T-helper 1 cell treated with Interleukin-12 subunit alpha and Interleukin-12 subunit beta and Interleukin-4 antibody, amounts not matched to agents 30 ng/mL and 1 ng/mL, for 36 hours (primary cell): ENCODE measurements around the gene WDR17. TPM values are rescaled to one million over a fixed set of nuclear protein-coding genes. Genes with fewer than 3 reads are reported as not detected.
"Not testable (repeated sequence)": the region's sequence is repeated elsewhere in the genome, so short reads cannot be mapped to it uniquely, and the experiment has no call there.

Source experiments
- intact Hi-C: fragments of 100-400 bp; cut with micrococcal nuclease; formaldehyde crosslinking; loops from one replicate; pipeline ENCODE4 v1.15.1; 2024
- total RNA-seq: library from RNA; stranded (reverse); gene quantifications from 2 replicates; pipeline ENCODE4 v1.2.3, GENCODE V29; 2022

Gene WDR17
- total RNA-seq, 1 donor from 2014 or later = 0.69 TPM

DNA sequence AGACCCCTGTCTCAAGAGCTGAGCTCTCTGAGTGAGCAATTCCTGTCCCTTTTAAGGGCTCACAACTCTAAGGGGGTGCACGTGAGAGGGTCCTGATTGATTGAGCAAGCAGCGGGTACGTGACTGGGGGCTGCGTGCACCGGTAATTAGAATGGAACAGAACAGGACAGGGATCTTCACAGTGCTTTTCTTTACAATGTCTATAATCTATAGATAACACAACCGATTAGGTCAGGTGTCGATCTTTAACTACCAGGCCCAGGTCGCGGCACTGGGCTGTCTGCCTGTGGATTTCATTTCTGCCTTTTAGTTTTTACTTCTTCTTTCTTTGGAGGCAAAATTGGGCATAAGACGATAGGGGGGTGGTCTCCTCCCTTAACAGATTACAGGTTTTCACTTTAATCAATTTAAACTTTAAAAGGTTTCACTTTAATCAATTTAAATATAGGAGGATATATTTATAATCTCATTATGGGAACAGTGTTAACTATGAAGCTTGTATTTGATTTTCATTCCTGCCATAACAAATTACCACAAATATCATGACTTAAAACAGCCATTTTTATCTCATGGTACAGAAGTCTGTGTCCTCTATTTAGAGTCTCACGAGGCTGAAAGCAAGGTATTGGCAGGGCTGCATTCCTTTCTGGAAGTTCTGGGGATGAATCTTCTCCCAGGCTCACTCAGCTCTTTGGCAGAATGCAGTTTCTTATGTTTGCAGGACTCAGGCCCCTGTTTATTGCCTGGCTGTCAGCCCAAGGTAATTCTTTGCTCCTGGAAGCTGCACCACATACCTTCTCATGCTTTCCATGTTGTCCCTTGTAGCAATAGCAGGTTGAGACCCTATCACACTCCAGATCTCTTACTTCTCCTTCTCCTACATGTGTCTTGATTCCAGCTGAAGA, 124.5 kb downstream of the WDR17 start:
- intact Hi-C loops = loop anchor here (10.0 kb wide), 1 partner anchor 1665 kb away; the partner anchor contains the start of gene HPGD

GRCh38 chr4:176191974-176192373, 126.3 kb downstream of the WDR17 start:
- intact Hi-C loops = loop anchor here (10.0 kb wide), 1 partner anchor 1667 kb away; the partner anchor contains the start of gene HPGD

GRCh38 chr4:176193126-176193525, 127.5 kb downstream of the WDR17 start:
- intact Hi-C loops = loop anchor here (10.0 kb wide), 1 partner anchor 1668 kb away; the partner anchor contains the start of gene HPGD

- intact Hi-C loops = loop anchor here (2.0 to 10.0 kb wide), 2 partner anchors 1249 to 1669 kb away; partner anchors contain the start of genes AGA and HPGD
Measured at GRCh38 chr4:176193938-176194337, 128.3 kb downstream of the WDR17 start.

DNA sequence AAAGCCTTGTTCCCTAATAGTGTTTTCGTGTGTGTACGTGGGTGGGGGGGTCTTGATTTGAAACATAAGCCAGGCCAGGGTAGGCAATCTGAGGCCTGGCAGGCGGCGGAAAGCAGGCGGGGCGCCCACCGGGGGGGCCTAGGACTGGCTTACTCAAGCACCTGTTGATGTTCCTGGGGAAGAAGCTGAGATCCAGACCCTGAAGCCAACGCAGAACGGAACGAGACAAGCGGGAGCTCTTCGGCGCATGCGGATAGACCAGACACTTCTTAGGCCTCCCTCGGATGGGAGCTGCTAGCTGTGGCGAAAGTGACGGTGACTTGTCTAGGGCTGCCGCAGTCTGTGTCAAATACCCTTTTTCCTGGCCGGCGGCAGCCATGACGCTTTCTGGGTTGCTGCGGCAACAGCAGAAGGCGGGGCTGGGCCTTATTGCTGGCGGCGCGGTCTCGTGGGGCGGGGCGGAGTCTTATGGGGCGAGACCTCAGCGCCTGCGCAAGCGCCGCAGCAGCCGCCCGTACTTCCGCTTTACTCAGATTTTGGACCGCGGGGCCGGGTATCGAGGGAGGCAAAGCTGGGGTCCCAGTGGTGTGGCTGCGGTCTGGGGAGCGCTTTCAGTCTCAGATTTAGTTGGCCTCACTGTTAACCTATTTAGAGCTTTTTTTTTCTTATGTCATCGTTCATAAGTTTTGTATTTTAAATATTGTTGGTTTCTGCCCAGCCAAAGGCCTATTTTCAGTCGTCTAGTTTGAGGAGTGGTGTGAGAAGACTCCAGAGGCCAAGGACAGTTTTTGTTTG, 129.7 kb downstream of the WDR17 start, which contains the start of gene SPATA4:
TSS of gene SPATA4 (minus strand) at position 402 of the 795 bp plus-strand sequence. CDS start at position 379, 23 bp downstream.
- intact Hi-C loops = loop anchor here (1.0 to 10.0 kb wide), 8 partner anchors 124 to 1912 kb away; partner anchors contain the start of genes AGA, CEP44, FBXO8 and HPGD

- intact Hi-C loops = loop anchor here (5.0 to 10.0 kb wide), 2 partner anchors 1109 to 1674 kb away; partner anchors contain the start of genes HPGD and NEIL3
Measured at GRCh38 chr4:176198316-176198903, 132.8 kb downstream of the WDR17 start.

DNA sequence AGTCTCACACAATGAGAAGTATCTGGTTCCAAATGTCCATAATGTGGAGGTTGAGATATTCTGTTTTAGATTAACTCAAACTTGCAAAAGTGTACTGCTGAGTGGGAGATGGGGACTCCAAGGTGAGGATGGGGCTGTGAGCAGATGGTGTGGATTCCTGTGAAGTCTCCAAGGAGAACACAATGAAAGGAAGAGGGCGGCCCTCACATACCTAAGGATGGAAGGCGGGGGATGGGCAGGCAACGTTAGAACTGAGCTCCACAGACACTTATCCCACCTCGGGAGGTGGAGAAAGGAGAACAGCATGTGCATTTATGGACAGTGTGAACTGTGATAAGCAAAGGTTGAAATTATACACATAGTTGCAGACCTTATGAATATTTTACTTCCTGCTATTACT, 139.7 kb downstream of the WDR17 start:
- intact Hi-C loops = no loop called here

DNA sequence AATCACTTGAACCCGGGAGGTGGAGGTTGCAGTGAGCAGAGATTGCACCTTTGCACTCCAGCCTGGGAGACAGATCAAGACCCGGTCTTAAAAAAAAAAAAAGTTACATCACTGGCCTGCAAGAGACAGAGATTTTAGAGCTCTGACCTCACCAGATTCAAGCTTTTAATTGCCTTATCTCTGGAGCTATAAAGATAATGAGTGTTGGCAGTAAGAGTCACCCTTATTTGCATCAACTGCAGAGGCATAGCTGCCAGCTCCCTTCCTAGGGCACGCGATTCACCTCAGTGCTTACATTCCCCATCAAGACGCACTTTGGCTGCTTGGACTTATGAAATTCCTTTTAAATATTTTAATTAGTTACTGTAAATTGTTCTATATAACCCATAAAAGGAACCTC, 142.2 kb downstream of the WDR17 start:
- intact Hi-C loops = no loop called here

DNA sequence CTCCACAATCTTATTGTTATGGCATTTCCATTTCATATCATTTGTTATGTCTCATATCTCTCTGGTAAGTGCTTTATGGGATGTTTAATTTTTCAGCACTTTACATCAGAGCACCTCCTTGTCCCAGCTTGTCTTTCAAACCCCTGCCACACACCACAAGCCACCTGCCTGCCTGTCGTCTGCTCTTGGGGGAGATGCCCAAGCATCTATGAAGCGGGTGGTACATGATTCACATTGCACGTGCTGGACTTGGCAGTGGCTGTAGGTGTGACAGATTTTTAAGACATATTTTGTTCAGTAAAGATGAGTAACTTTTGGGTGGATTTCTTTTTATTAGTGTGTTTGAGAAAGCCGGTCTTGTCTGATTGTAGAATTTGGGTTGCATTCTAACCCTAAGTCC, 143.9 kb downstream of the WDR17 start:
- intact Hi-C loops = no loop called here

DNA sequence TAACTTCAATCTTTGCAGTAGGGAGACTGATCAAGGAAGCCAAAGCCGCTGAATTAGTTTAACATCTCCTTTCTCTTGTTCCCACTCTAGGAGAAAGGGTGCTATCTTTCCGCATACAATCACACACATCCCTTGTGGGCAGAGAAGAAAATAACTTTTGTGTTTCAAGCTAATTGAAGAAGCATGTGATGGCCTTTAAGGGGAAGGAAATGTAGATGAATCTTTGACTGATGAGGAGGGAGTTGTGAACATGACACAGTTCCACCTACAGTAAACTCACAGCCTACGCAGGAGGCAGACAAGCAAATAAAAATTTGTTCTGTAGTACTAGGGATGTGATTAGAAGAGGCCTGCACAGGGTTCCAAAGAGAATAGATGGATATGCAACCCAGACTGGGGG, 144.5 kb downstream of the WDR17 start:
- intact Hi-C loops = no loop called here

GRCh38 chr4:176210579-176211296, 145.1 kb downstream of the WDR17 start:
- intact Hi-C loops = no loop called here

- intact Hi-C loops = not testable (repeated sequence)
Measured at GRCh38 chr4:176212351-176212750, 146.7 kb downstream of the WDR17 start.

- intact Hi-C loops = no loop called here
Measured at GRCh38 chr4:176217510-176217909, 151.9 kb downstream of the WDR17 start.

DNA sequence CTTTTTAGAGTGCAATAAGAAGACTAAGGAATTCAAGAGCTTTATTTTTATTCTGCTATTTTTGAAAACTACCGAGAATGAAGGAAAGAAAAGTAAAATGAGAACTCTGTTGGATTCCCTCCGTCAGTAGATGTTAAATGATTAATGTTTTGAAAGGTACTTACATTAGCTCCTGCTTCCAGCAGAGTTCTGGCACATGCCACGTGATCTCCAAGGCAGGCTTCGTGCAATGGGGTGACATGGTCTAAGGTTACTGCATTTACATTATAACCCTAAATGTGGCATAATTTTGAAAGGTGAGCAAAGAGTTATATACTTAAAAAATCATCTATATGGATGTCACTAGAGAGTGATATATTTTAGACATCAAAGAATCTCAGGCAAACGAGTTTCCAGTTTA, 156.5 kb downstream of the WDR17 start:
- intact Hi-C loops = no loop called here

- intact Hi-C loops = no loop called here
Measured at GRCh38 chr4:176223561-176223960, 157.9 kb downstream of the WDR17 start.

- intact Hi-C loops = no loop called here
Measured at GRCh38 chr4:176226736-176227135, 161.1 kb downstream of the WDR17 start.

DNA sequence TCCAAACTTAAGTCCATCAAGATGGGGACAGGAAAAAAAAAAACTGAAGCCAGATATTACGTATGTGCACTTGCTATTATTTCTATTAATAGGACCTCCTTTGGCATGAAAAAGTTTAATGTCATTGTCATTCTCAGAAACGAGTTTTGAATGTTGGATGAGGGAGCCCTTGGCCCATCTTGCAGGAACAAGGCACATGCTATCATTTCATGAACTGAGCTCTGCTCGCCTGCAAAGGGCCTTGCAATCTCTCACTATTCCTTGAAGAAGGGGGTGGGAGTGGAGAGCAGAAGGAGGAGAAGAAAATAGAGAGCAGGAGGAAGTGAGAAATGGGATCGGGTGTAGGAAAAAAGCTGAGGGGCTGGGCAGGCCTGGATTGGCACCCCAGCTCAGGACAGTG, 164.0 kb downstream of the WDR17 start:
- intact Hi-C loops = no loop called here
